Spleen (tissue), 11 donors: Measurements from ENCODE around the gene TBCD. TPM values are rescaled to one million over a fixed set of nuclear protein-coding genes. Genes with fewer than 3 reads are reported as not detected.

ENCODE experiments used
- DNase-seq: peaks from one replicate; pipeline ENCODE4 v3.0.0-alpha.2; 2020
- H3K27ac ChIP-seq, 8 donors: fragments of 200-600 bp; sonication (generic) in 7 of 8; 1 replicate in 4 of 8; 2 replicates in 4 of 8; pipeline versions ENCODE4 v1.5.0 to v1.8.0; 2016 to 2021; ENCODE audit warnings: inconsistent platforms in 4 of 8, mild to moderate bottlenecking in 4 of 8, moderate library complexity in 1 of 8
- H3K27me3 ChIP-seq, 7 donors: fragments of 200-600 bp; sonication (generic) in 6 of 7; replicated peaks in 1 of 7; 1 replicate in 4 of 7; 2 replicates in 3 of 7; pipeline versions ENCODE4 v1.5.0 to v1.8.0; 2016 to 2021; ENCODE audit warnings: inconsistent platforms in 3 of 7, mild to moderate bottlenecking in 1 of 7
- H3K36me3 ChIP-seq, 6 donors: fragments of 200-600 bp; sonication (generic) in 5 of 6; 1 replicate in 4 of 6; 2 replicates in 2 of 6; pipeline versions ENCODE4 v1.5.0 to v1.8.0; 2016 to 2021; ENCODE audit warnings: inconsistent platforms in 2 of 6
- H3K4me1 ChIP-seq, 6 donors: fragments of 200-600 bp; sonication (generic) in 5 of 6; 1 replicate in 3 of 6; 2 replicates in 3 of 6; pipeline versions ENCODE4 v1.5.0 to v1.8.0; 2016 to 2021; ENCODE audit warnings: inconsistent platforms in 3 of 6
- H3K4me3 ChIP-seq, 8 donors: fragments of 200-600 bp; sonication (generic) in 7 of 8; 1 replicate in 4 of 8; 2 replicates in 4 of 8; pipeline versions ENCODE4 v1.5.0 to v1.8.0; 2016 to 2021; ENCODE audit warnings: inconsistent platforms in 4 of 8, mild to moderate bottlenecking in 4 of 8, moderate library complexity in 2 of 8
- H3K9me3 ChIP-seq, 8 donors: fragments of 200-600 bp; sonication (generic) in 7 of 8; 1 replicate in 4 of 8; 2 replicates in 4 of 8; pipeline versions ENCODE4 v1.5.0 to v1.8.0; 2016 to 2021; ENCODE audit warnings: inconsistent platforms in 4 of 8
- CTCF ChIP-seq, 11 experiments: fragments of 200-600 bp in 7 of 11; fragments of 450-650 bp in 4 of 11; sonication (generic) in 4 of 11; IDR thresholded peaks in 8 of 11; conservative IDR thresholded peaks in 3 of 11; 1 replicate in 7 of 11; 2 replicates in 4 of 11; pipeline versions ENCODE4 v1.4.0 to v1.8.0; 2016 to 2021; ENCODE audit warnings: antibody characterized with exemption in 11 of 11, inconsistent platforms in 4 of 11, mild to moderate bottlenecking in 1 of 11
- POLR2A ChIP-seq, 3 donors: fragments of 450-650 bp; IDR thresholded peaks; one replicate each; pipeline ENCODE4 v1.5.1; 2017; ENCODE audit warnings: antibody characterized with exemption in 3 of 3, mild to moderate bottlenecking in 1 of 3
- POLR2AphosphoS5 ChIP-seq, 3 donors: sonication (generic); formaldehyde crosslinking; IDR thresholded peaks; one replicate each; pipeline ENCODE4 v1.5.1; 2017; ENCODE audit warnings: antibody characterized with exemption in 3 of 3
- WGBS, 5 donors: extraction: QIAGEN DNeasy Blood & Tissue Kit in 3 of 5; methylation state at CpG; one replicate each; pipeline versions ENCODE4 v1.1.5 to v1.1.7; 2013 to 2018; 5-methylcytosine and 5-hydroxymethylcytosine counted together
- intact Hi-C: fragments of 100-400 bp; cut with DNase I; formaldehyde crosslinking; loops from one replicate; pipeline ENCODE4 v1.15.0; 2023; ENCODE audit warnings: low total_unique reads
- polyA plus RNA-seq, 3 donors: library from polyadenylated mRNA; stranded (reverse); fragments of 200-250 nt; gene quantifications; one replicate each; pipeline ENCODE4 v1.2.1, GENCODE V29; 2013
- total RNA-seq, 7 donors: library from RNA; depleted of rRNA in 3 of 7; stranded (reverse); fragments of >200 nt in 3 of 7; fragmentation: NEBNext Ultra II Directional in 4 of 7; extraction: Animal tissue kit (Norgen Biotek cat#: 25700) in 4 of 7; gene quantifications; one replicate each; pipeline versions ENCODE4 v1.1.0 to v1.2.1, GENCODE V29; 2016 to 2021
- donor health status: healthy with polysubstance abuse.
- donor health status: DM: no; HTN: no; CAD: no; lungs with moderate emphysema.
- donor health status: DM: no; HTN: no; CAD: no.
- donor health status: Bipolar disorder and iron deficiency.
- donor health status: healthy.
- donor health status: DM: no; HTN: no; CAD: no.
- donor health status: DM: yes; HTN: yes; CAD: no.

The TBCD gene
- total and polyA plus RNA-seq, 10 donors = 55.6 to 207 (median 108) TPM

GRCh38 chr17:82899941-82900340 is 148.1 kb downstream of the TBCD start:
- peaks cover 0 to 88% (median 27%) of the 10 kb centered on the region in 6 donors for H3K36me3 ChIP-seq
- no peaks in the 10 kb centered on the region for H3K27me3 ChIP-seq
- WGBS, 5 donors = 55 to 81% (median 70%) methylated on average over 7 of the region's 7 CpGs
- DNase-seq = no peak
- TF ChIP-seq POLR2AphosphoS5 (IDR thresholded peaks at IDR 0.05) = no peak
- TF ChIP-seq CTCF (IDR thresholded peaks at IDR 0.05 in 8 of 11, conservative IDR thresholded peaks at IDR 0.05 in 3 of 11) = no peak
- no peak for TF ChIP-seq POLR2A (IDR thresholded peaks at IDR 0.05)
- H3K27ac ChIP-seq = no peak overlapping the region
- no peak overlapping the region for H3K4me3 ChIP-seq
- H3K9me3 ChIP-seq = no peaks in the 10 kb centered on the region
- intact Hi-C loops = no loop called here
- no peaks in the 10 kb centered on the region for H3K4me1 ChIP-seq

GRCh38 chr17:82900741-82901140 is 148.9 kb downstream of the TBCD start:
- Histone ChIP-seq H3K9me3 (no peaks in the 10 kb centered on the region), H3K27ac (no peak overlapping the region), H3K4me1 (no peaks in the 10 kb centered on the region), H3K4me3 (no peak overlapping the region), H3K36me3 (peaks cover 0 to 86% (median 31%) of the 10 kb centered on the region in 6 donors), H3K27me3 (no peaks in the 10 kb centered on the region)
- 93 to 98% (median 98%) methylated on average over 17 to 19 of the region's 19 CpGs for WGBS, 5 donors
- intact Hi-C loops = no loop called here
- DNase-seq = no peak
- TF ChIP-seq CTCF (IDR thresholded peaks at IDR 0.05 in 8 of 11, conservative IDR thresholded peaks at IDR 0.05 in 3 of 11) (no peak), POLR2AphosphoS5 (IDR thresholded peaks at IDR 0.05) (no peak), POLR2A (IDR thresholded peaks at IDR 0.05) (no peak)

- DNase-seq = no peak
- WGBS, 5 donors = 95 to 98% (median 96%) methylated on average over 4 to 16 of the region's 16 CpGs
- no peaks in the 10 kb centered on the region for H3K4me1 ChIP-seq
- H3K36me3 ChIP-seq = peaks cover 2 to 86% (median 37%) of the 10 kb centered on the region in 6 donors
- no peak overlapping the region for H3K27ac ChIP-seq
- intact Hi-C loops = no loop called here
- no peak overlapping the region for H3K4me3 ChIP-seq
- H3K9me3 ChIP-seq = no peaks in the 10 kb centered on the region
- TF ChIP-seq POLR2AphosphoS5 (IDR thresholded peaks at IDR 0.05) (no peak), CTCF (IDR thresholded peaks at IDR 0.05 in 8 of 11, conservative IDR thresholded peaks at IDR 0.05 in 3 of 11) (no peak), POLR2A (IDR thresholded peaks at IDR 0.05) (no peak)
- no peaks in the 10 kb centered on the region for H3K27me3 ChIP-seq
These were observed 149.5 kb downstream of the TBCD start for GRCh38 chr17:82901356-82901755.

- no peak for TF ChIP-seq CTCF (IDR thresholded peaks at IDR 0.05 in 8 of 11, conservative IDR thresholded peaks at IDR 0.05 in 3 of 11)
- no peak for TF ChIP-seq POLR2A (IDR thresholded peaks at IDR 0.05)
- TF ChIP-seq POLR2AphosphoS5 (IDR thresholded peaks at IDR 0.05) = no peak
- intact Hi-C loops = no loop called here
- Histone ChIP-seq H3K27me3 (no peaks in the 10 kb centered on the region), H3K4me3 (no peak overlapping the region), H3K9me3 (no peaks in the 10 kb centered on the region), H3K27ac (no peak overlapping the region), H3K4me1 (no peaks in the 10 kb centered on the region), H3K36me3 (peaks cover 2 to 86% (median 42%) of the 10 kb centered on the region in 6 donors)
- 80 to 88% (median 86%) methylated on average over 16 of the region's 16 CpGs for whole genome bisulfite sequencing, 5 donors
- DNase-seq = no peak
These were observed 150.0 kb downstream of the TBCD start for GRCh38 chr17:82901856-82902255.
